WTC11 (cell line): Measurements from ENCODE around the gene TRPM8. TPM values are rescaled to one million over a fixed set of nuclear protein-coding genes. Genes with fewer than 3 reads are reported as not detected.

ENCODE experiments used
- ATAC-seq: fragments of 200-7000 bp; cut with Tn5 transposase; 2 replicates; pipeline ENCODE4 v1.10.0; 2021; ENCODE audit warnings: mild to moderate bottlenecking, moderate library complexity
- CTCF ChIA-PET: fragments of 300-600 bp; sonication (Branson Sonifier 250); formaldehyde crosslinking; loops from one replicate; lab custom pipeline; 2021; ENCODE audit warnings: antibody characterized with exemption; lab: Charles Lee
- POLR2A ChIA-PET: fragments of 350-600 bp; sonication (Branson Sonifier 250); formaldehyde crosslinking; loops from one replicate; lab custom pipeline; 2021; ENCODE audit warnings: antibody characterized with exemption; lab: Charles Lee
- DNase-seq: peaks from one replicate; pipeline ENCODE4 v3.0.0; 2021; ENCODE audit warnings: low spot score
- H3K27ac Mint-ChIP-seq: 2 replicates; pipeline ENCODE4 v1.8.0; 2021; ENCODE audit warnings: mixed read lengths
- H3K27me3 Mint-ChIP-seq: 2 replicates; pipeline ENCODE4 v1.8.0; 2021; ENCODE audit warnings: low read depth, mild to moderate bottlenecking, moderate library complexity, mixed read lengths
- H3K36me3 Mint-ChIP-seq: 2 replicates; pipeline ENCODE4 v1.8.0; 2021; ENCODE audit warnings: mixed read lengths
- H3K4me1 Mint-ChIP-seq: 2 replicates; pipeline ENCODE4 v1.8.0; 2022; ENCODE audit warnings: mixed read lengths
- H3K4me3 Mint-ChIP-seq: 2 replicates; pipeline ENCODE4 v1.8.0; 2021; ENCODE audit warnings: mild to moderate bottlenecking, moderate library complexity, mixed read lengths
- H3K9me3 Mint-ChIP-seq: 2 replicates; pipeline ENCODE4 v1.8.0; 2021; ENCODE audit warnings: mixed read lengths
- AFF4 ChIP-seq: sonication (generic); formaldehyde crosslinking; IDR thresholded peaks from 2 replicates; pipeline ENCODE4 v1.8.1; 2023; ENCODE audit warnings: mild to moderate bottlenecking, missing genetic modification reagents, borderline replicate concordance
- FOXJ3 ChIP-seq: sonication (generic); formaldehyde crosslinking; IDR thresholded peaks from 2 replicates; pipeline ENCODE4 v1.9.0; 2021; ENCODE audit warnings: missing genetic modification reagents, mild to moderate bottlenecking, borderline replicate concordance
- NFE2L1 ChIP-seq: sonication (generic); formaldehyde crosslinking; IDR thresholded peaks from 2 replicates; pipeline ENCODE4 v1.8.1; 2023; ENCODE audit warnings: missing genetic modification reagents
- TP53 ChIP-seq: sonication (generic); formaldehyde crosslinking; IDR thresholded peaks from 2 replicates; pipeline ENCODE4 v1.8.1; 2023; ENCODE audit warnings: mild to moderate bottlenecking, missing genetic modification reagents
- total RNA-seq: library from RNA; stranded (reverse); gene quantifications from 3 replicates; pipeline ENCODE4 v1.2.3, GENCODE V29; 2021

Gene TRPM8
- total RNA-seq, 1 experiment from 2014 or later, result 0.26 TPM

GRCh38 chr2:234066587-234066986, 149.4 kb downstream of the TRPM8 start:
- ATAC-seq (no peak), DNase-seq (no peak)
- Mint-ChIP-seq H3K36me3 (peaks cover 8% of the 10 kb centered on the region; the same call in 1 of the 2 replicates), H3K4me1 (peaks cover 2% of the 10 kb centered on the region; the same call in 1 of the 2 replicates), H3K4me3 (no peak overlapping the region), H3K27ac (no peak overlapping the region), H3K9me3 (peaks cover 27% of the 10 kb centered on the region), H3K27me3 (no peaks in the 10 kb centered on the region; the same call in 1 of the 2 replicates)
- POLR2A ChIA-PET, result no interaction called here
- CTCF ChIA-PET, result no interaction called here
- no peak for TF ChIP-seq AFF4
- no peak for TF ChIP-seq TP53 (CRISPR knock-in tag)
- no peak for TF ChIP-seq FOXJ3 (CRISPR knock-in tag)
- TF ChIP-seq NFE2L1 (CRISPR knock-in tag), result no peak

Other genes with a start within 250 kb of the TRPM8 start
- not detected in 3 replicates for gene UGT1A9, start 245.5 kb upstream of the TRPM8 start, total RNA-seq
- not detected in 3 replicates for gene UGT1A7, start 235.5 kb upstream of the TRPM8 start, total RNA-seq
- gene UGT1A6, start 224.5 kb upstream of the TRPM8 start, total RNA-seq, result 0.53 TPM in 1 of 3 replicates, not detected in the others
- gene UGT1A5, start 204.5 kb upstream of the TRPM8 start, total RNA-seq, result not detected in 3 replicates
- 0.14 to 0.22 TPM in 2 of 3 replicates, not detected in the other for gene UGT1A4, start 198.6 kb upstream of the TRPM8 start, total RNA-seq
- gene UGT1A3, start 188.3 kb upstream of the TRPM8 start, total RNA-seq, result not detected in 3 replicates
- gene UGT1A1, start 157.1 kb upstream of the TRPM8 start, total RNA-seq, result 0.11 TPM in 1 of 3 replicates, not detected in the others
- gene MROH2A, start 139.0 kb upstream of the TRPM8 start, total RNA-seq, result 0.16 TPM in 1 of 3 replicates, not detected in the others
- gene HJURP, start 62.8 kb upstream of the TRPM8 start, total RNA-seq, result 64.2 to 83.7 TPM (median 67.5 TPM) in 3 replicates
- gene SPP2, start 133.3 kb downstream of the TRPM8 start, total RNA-seq, result not detected in 3 replicates